ENCODE results near the gene LRRC40.

The LRRC40 gene

DNA sequence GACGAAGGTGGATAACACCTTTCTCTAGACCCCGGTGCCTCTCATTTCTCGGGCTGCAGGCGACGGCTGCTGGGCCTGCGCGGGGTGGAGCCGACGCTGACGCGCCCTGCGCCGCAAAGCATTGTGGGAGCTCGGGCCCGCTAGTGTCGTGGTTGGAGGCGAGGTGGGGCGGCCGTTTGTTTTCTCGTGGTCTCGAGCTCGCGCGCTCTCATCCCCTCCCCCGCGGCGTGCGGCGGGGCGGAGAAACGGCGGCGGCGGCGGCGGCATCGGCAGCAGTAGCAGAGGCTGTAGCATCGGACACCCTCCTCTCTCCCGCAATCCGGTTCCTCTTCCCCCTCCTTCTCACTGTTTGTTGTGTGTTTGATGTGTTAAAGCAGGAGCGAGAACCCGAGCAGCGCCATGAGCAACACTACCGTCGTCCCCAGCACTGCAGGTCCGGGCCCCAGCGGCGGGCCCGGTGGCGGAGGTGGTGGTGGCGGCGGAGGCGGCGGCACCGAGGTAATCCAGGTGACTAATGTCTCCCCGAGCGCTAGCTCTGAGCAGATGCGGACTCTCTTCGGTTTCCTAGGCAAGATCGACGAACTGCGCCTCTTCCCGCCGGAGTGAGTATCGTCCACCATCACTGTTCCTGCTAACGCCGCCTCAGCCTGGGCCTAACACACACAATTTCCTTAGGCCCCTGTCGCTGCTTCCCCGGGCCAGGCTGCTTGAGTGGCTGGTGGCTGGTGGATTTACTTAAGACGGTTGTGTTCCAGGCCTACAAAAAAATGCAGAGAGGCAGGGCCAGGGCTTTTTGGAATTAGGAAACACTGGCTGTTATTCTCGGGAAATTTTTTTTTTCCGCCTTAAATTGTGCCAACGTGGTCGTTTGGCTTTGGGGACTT lies 16.1 kb upstream of the LRRC40 start, which contains the start of gene SRSF11 (continued):
- TF ChIP-seq, protein P1, sequence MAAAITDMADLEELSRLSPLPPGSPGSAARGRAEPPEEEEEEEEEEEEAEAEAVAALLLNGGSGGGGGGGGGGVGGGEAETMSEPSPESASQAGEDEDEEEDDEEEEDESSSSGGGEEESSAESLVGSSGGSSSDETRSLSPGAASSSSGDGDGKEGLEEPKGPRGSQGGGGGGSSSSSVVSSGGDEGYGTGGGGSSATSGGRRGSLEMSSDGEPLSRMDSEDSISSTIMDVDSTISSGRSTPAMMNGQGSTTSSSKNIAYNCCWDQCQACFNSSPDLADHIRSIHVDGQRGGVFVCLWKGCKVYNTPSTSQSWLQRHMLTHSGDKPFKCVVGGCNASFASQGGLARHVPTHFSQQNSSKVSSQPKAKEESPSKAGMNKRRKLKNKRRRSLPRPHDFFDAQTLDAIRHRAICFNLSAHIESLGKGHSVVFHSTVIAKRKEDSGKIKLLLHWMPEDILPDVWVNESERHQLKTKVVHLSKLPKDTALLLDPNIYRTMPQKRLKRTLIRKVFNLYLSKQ (tag by site-specific recombination; IDR thresholded peaks at IDR 0.05; ENCODE audit: borderline replicate concordance) = no peak
- TF ChIP-seq OSR2 (tag by site-specific recombination; IDR thresholded peaks at IDR 0.05) (peak; percentile 72), SCRT2 (tag by site-specific recombination; IDR thresholded peaks at IDR 0.05) (no peak), ZNF837 (tag by site-specific recombination; IDR thresholded peaks at IDR 0.05) (no peak), ZBTB17 (tag by site-specific recombination; IDR thresholded peaks at IDR 0.05) (peak; percentile 85), EGR2 (tag by site-specific recombination; IDR thresholded peaks at IDR 0.05; ENCODE audit: low read depth) (peak; percentile 81), BCL11A (tag by site-specific recombination; IDR thresholded peaks at IDR 0.05; ENCODE audit: low read depth) (no peak), ZNF843 (tag by site-specific recombination; IDR thresholded peaks at IDR 0.05) (no peak), ZNF366 (tag by site-specific recombination; conservative IDR thresholded peaks at IDR 0.05) (peak; percentile 65; the same call in 1 of the 2 replicates), ZNF302 (tag by site-specific recombination; IDR thresholded peaks at IDR 0.05; ENCODE audit: low read depth) (no peak), ZNF266 (tag by site-specific recombination; IDR thresholded peaks at IDR 0.05; ENCODE audit: low read depth) (no peak), HOXC10 (CRISPR knock-in tag; IDR thresholded peaks at IDR 0.05) (no peak), REPIN1 (tag by site-specific recombination; IDR thresholded peaks at IDR 0.05; ENCODE audit: low read depth) (0 out of 2 replicates have a peak, but pooled peaks have one; percentile 62), KLF16 (tag by site-specific recombination; IDR thresholded peaks at IDR 0.05) (peak; percentile 83; the same call in 1 of the 2 replicates), ZNF184 (tag by site-specific recombination; IDR thresholded peaks at IDR 0.05) (no peak), ZNF473 (tag by site-specific recombination; IDR thresholded peaks at IDR 0.05) (no peak), KLF8 (tag by site-specific recombination; IDR thresholded peaks at IDR 0.05) (peak; percentile 63; the same call in 1 of the 2 replicates), PRDM1 (tag by site-specific recombination; IDR thresholded peaks at IDR 0.05) (0 out of 2 replicates have a peak, but pooled peaks have one; percentile 44), ZNF416 (tag by site-specific recombination; IDR thresholded peaks at IDR 0.05) (no peak), ZNF19 (tag by site-specific recombination; IDR thresholded peaks at IDR 0.05; ENCODE audit: low read depth) (no peak)
- TF ChIP-seq, protein P2, sequence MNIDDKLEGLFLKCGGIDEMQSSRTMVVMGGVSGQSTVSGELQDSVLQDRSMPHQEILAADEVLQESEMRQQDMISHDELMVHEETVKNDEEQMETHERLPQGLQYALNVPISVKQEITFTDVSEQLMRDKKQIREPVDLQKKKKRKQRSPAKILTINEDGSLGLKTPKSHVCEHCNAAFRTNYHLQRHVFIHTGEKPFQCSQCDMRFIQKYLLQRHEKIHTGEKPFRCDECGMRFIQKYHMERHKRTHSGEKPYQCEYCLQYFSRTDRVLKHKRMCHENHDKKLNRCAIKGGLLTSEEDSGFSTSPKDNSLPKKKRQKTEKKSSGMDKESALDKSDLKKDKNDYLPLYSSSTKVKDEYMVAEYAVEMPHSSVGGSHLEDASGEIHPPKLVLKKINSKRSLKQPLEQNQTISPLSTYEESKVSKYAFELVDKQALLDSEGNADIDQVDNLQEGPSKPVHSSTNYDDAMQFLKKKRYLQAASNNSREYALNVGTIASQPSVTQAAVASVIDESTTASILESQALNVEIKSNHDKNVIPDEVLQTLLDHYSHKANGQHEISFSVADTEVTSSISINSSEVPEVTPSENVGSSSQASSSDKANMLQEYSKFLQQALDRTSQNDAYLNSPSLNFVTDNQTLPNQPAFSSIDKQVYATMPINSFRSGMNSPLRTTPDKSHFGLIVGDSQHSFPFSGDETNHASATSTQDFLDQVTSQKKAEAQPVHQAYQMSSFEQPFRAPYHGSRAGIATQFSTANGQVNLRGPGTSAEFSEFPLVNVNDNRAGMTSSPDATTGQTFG (tag by site-specific recombination; IDR thresholded peaks at IDR 0.05; ENCODE audit: borderline replicate concordance) = no peak
- TF ChIP-seq, protein P3, sequence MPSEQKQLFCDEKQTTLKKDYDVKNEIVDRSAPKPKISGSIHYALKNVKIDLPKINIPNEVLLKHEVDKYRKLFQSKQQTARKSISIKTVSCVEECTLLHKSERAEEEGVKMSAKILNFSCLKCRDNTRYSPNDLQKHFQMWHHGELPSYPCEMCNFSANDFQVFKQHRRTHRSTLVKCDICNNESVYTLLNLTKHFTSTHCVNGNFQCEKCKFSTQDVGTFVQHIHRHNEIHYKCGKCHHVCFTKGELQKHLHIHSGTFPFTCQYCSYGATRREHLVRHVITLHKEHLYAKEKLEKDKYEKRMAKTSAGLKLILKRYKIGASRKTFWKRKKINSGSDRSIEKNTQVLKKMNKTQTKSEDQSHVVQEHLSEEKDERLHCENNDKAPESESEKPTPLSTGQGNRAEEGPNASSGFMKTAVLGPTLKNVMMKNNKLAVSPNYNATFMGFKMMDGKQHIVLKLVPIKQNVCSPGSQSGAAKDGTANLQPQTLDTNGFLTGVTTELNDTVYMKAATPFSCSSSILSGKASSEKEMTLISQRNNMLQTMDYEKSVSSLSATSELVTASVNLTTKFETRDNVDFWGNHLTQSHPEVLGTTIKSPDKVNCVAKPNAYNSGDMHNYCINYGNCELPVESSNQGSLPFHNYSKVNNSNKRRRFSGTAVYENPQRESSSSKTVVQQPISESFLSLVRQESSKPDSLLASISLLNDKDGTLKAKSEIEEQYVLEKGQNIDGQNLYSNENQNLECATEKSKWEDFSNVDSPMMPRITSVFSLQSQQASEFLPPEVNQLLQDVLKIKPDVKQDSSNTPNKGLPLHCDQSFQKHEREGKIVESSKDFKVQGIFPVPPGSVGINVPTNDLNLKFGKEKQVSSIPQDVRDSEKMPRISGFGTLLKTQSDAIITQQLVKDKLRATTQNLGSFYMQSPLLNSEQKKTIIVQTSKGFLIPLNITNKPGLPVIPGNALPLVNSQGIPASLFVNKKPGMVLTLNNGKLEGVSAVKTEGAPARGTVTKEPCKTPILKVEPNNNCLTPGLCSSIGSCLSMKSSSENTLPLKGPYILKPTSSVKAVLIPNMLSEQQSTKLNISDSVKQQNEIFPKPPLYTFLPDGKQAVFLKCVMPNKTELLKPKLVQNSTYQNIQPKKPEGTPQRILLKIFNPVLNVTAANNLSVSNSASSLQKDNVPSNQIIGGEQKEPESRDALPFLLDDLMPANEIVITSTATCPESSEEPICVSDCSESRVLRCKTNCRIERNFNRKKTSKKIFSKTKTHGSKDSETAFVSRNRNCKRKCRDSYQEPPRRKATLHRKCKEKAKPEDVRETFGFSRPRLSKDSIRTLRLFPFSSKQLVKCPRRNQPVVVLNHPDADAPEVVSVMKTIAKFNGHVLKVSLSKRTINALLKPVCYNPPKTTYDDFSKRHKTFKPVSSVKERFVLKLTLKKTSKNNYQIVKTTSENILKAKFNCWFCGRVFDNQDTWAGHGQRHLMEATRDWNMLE (tag by site-specific recombination; conservative IDR thresholded peaks at IDR 0.05; ENCODE audit: low read depth) = no peak
- TF ChIP-seq, protein P4, sequence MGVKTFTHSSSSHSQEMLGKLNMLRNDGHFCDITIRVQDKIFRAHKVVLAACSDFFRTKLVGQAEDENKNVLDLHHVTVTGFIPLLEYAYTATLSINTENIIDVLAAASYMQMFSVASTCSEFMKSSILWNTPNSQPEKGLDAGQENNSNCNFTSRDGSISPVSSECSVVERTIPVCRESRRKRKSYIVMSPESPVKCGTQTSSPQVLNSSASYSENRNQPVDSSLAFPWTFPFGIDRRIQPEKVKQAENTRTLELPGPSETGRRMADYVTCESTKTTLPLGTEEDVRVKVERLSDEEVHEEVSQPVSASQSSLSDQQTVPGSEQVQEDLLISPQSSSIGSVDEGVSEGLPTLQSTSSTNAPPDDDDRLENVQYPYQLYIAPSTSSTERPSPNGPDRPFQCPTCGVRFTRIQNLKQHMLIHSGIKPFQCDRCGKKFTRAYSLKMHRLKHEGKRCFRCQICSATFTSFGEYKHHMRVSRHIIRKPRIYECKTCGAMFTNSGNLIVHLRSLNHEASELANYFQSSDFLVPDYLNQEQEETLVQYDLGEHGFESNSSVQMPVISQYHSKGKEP (tag by site-specific recombination; IDR thresholded peaks at IDR 0.05) = no peak
- TF ChIP-seq, protein P5, sequence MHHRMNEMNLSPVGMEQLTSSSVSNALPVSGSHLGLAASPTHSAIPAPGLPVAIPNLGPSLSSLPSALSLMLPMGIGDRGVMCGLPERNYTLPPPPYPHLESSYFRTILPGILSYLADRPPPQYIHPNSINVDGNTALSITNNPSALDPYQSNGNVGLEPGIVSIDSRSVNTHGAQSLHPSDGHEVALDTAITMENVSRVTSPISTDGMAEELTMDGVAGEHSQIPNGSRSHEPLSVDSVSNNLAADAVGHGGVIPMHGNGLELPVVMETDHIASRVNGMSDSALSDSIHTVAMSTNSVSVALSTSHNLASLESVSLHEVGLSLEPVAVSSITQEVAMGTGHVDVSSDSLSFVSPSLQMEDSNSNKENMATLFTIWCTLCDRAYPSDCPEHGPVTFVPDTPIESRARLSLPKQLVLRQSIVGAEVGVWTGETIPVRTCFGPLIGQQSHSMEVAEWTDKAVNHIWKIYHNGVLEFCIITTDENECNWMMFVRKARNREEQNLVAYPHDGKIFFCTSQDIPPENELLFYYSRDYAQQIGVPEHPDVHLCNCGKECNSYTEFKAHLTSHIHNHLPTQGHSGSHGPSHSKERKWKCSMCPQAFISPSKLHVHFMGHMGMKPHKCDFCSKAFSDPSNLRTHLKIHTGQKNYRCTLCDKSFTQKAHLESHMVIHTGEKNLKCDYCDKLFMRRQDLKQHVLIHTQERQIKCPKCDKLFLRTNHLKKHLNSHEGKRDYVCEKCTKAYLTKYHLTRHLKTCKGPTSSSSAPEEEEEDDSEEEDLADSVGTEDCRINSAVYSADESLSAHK (tag by site-specific recombination; IDR thresholded peaks at IDR 0.05) = 0 out of 2 replicates have a peak, but pooled peaks have one; percentile 8

Measured in HEK293 (cell line).